ENCODE results near the gene TSC22D2.

The TSC22D2 gene

DNA sequence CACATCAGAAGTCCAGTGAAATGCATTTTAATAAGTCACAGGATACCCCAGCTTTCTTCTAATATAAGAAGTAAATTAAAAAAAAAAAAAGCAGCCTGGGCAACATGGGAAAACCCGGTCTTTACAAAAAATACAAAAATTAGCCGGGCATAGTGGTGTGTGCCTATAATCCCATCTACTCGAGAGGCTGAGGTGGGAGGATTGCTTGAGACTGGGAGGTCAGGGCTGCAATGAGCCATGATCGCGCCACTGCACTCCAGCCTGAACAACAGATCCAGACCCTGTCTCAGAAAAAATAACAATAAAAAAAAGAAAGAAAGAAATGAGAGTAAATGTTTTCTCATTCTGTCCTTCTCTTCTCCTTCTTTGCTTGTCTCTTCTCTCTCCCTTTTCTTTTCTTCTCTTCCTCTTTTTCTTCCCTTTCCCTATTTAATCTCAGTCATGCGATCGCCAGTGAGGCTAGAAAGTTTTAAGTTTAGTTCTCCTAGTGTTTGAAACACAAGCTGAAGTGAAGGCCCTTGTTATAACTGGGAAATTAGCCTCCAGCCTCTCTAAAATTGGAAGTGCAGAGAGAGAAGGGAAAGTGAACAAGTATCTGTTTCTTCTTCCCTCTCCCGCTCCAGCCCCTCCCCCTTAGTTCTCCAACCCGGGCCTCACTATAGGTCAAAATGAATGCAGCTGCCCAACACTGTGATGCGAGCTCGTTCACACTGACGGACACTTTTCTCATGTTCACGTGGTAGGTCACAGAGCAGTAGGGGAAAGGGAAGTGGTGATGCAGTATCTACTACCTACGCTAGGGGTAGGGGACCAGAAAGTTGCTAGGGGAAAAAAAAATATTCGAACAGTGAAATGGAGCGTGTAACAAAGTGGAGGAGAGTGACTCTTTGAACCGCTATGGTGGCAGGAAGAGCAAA lies 23.5 kb upstream of the TSC22D2 start:
- no peak for DNase-seq (ENCODE audit: low read depth in 4 of 4, low spot score in 1 of 4)

DNA sequence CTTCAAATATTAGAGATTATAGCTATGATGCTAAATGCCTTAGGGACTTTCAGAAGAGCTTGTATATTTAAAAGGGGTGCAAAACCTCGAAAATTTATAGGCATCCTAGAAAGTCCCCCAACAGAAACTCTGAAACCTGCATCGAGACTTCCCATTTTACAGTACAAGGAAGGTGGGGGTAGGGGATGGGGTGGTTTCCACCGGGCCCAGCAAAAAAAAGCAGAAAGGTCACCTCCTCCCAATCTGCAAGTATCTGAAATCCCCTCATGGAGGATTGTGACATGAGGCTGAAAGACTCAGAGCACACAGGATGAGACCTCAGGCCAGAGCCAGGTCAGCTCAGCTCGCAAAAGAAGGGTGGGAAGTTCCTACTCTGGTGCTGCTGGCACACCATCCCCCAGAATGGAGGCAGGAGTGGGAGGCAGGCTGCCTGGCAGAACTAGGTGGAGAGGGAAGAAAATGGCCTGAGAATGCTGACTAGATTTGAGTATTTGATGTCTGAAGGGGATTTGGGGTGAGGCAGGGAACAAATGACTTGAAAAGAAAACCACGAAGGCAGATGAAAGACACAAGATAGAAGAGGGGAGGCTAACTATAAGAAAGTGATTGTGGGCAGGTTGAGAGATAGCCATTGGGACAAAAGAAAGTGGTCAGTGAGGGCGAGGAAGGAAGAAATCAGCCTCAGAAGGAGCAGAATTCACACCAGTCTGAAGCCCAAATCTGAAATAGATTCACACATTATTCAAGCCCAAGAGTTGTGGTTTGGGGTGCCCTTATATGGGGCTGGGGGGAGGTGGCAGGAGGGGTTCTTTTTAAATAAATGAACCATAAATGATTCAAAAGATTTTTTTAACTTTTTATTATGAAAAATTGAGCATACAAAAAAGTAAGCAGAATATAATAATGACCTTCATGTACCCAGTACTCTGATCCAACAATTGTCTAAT lies 22.5 kb upstream of the TSC22D2 start:
- DNase-seq (ENCODE audit: low read depth in 4 of 4, low spot score in 1 of 4) = no peak

DNA sequence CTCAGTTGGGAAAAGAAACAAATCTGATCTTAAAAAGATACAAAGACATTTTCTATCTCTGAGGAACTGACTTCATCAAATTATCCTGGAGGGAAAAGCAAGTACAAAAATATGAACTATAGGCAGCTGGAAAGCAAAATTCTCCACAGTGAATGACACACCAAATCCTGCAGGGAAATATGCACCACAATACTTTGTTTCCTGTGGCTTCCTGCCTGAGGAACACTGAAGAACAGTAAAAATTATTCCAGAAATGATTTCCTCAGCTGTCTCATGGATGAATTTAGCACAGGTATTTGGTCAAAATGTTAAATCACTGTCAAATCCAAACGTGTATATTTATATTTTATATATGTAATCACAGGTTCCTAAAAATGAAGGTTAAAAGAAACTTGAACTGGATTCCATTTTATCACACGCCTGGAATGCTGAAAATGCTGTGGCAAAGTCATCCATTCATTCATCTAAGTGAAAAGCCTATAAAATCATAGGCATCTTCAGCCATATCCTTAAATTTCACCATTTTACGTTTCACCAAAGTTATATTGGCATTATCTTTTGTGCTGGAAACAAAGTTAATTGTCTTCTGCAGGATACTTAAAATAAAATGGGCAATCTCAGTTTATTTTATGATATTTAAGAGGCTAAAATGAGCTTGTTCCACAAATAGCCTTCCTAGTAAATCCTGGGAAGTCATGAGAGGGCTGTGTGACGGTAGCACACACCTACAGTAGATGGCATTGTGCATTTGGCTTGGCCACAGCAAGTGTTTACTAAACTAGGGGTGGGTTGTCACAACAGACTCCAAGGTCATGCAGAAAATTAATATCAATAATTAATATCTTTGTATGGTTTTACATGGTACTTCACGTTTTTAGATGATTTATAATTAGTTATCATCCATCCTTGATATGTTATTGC lies 19.3 kb upstream of the TSC22D2 start:
- DNase-seq (ENCODE audit: low read depth in 4 of 4, low spot score in 1 of 4) = no peak

DNA sequence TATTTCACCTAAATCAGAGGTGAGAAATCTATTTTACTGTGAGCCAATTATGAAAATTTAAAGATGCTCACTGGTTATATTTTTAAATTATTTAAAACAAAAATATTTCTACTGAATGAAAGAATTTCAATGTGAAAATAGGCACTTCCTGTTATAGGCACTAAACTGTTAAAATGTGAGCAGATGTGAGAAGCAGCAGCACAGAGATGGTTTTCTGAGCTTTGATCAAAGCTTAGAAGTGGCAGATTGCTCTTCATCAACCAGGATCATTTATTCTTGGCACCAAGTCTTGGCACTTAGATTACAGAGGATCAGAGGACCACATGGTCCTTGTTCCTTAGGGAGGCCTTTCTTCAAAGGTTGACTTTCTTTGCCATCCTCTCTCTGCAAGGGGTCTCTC lies 18.0 kb upstream of the TSC22D2 start:
- DNase-seq (ENCODE audit: low read depth in 4 of 4, low spot score in 1 of 4) = no peak

DNA sequence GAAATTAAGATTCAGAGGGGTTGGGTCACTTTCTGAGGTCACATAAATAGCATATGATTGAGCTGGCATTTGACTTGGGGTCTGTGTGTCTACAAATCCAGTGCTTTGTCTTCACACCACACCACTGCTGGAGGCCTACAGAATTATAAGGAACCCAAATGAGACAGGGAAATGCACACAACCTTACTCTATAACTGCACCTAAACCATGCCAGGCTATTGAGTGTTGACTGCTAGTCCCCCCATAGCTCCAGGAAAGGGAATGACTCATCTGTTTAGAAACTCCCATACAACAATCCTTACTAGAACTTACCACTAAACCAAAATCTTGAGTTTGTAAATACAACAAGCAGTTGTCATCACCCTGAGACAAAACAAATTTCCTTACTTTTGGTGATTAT lies 16.9 kb upstream of the TSC22D2 start:
- no peak for DNase-seq (ENCODE audit: low read depth in 4 of 4, low spot score in 1 of 4)

DNA sequence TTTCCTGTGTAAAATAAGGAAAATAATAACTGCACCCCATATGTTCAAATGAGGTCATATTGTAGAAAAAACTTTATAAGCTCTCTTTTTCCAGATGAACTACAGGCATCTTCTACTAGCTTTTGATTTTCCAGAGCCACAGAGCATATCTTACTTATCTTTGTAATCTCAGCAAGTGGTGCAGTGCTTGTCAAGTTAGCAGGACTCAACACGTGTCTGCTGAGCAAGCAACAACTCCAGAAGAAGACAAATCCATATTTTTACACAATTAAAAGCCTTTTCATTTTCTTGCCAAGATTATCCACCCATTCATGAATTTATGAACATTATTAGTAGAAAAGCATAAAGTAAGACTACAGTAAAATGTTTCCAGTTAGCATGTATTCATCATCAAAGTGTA lies 14.4 kb upstream of the TSC22D2 start:
- DNase-seq (ENCODE audit: low read depth in 4 of 4, low spot score in 1 of 4) = no peak

DNA sequence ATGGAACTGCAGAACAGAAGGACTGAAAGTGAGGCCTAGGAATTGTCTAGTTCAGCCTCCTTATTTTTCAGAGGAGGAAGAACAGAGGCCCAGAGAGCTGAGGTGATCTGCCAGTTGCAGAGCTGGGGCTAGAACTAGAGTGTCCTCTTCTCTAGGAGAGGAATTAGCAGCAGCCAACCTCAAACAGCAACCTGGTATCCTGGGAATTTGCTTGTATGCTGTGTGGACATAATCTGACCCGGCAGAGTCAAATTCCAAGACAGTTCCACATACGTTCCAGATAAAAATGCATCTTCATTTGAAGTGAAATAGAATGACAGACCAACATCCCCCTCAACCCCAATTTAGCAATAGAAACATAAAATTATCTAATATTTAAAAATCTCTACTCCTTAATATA lies 13.5 kb upstream of the TSC22D2 start:
- no peak for DNase-seq (ENCODE audit: low read depth in 4 of 4, low spot score in 1 of 4)

DNA sequence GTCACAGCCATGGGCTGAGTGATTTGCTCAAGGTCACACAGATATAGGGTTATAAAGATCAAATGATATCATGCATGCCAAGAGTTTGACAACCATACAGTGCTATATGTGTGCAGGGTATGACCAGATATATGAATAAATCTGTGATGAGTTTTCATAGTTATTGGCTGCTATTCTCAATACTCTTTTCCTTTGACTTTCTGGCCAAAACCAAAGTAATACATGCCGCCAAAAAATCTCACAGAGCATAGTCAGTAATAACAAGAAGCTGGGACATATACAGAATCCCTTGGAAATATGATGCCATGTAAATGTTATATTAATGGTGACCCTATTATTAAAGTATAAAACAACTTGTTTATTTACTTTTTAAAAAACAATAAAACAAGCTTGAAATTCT lies 11.6 kb upstream of the TSC22D2 start:
- DNase-seq (ENCODE audit: low read depth in 4 of 4, low spot score in 1 of 4) = no peak

DNA sequence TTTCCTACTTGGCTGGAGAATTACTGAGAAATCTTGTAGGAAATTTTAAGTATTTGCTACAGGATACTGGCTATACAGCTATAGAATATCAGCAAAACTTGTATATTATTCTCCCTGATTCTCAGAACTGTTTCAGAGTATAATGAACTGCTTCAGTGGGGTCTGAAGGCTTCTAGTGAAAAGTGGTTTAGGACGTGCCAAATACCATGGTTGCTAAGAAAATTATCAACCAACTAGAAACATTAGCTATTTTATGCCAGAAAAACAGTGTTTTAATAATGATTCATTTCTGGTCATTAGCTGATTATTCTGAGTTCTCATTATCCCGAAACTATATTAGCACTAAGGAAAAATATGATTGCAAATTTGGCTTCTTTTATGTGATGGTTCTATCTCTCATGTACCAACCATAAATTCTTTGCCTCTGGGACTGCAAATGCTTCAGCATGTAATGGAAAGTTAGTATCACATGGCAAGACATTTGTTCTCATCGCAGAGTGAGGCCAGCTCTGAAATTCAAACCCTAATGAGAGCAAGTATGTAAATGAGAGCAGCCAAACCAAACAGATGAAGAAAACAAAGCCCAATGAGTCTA lies 11.0 kb upstream of the TSC22D2 start:
- no peak for DNase-seq (ENCODE audit: low read depth in 4 of 4, low spot score in 1 of 4)

DNA sequence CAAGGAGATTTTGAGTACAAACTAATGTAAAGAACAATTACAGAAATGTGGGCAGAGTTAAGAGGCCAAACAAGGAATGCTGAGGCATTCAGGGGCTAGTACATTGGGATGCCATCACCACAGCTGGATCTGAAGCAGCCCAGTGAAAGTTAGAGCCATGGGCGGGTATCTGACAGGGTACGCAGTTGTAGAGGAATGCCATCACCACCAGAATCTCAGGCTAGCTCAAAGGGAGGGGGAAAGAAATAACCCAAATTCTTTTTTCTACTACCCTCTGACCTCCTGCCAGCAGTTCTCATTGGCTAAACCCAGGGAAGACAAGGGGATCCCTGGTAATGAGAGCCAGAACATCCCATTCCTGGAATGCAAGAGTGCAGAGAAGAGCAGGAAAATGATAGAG lies 9.0 kb upstream of the TSC22D2 start:
- DNase-seq (ENCODE audit: low read depth in 4 of 4, low spot score in 1 of 4) = no peak

DNA sequence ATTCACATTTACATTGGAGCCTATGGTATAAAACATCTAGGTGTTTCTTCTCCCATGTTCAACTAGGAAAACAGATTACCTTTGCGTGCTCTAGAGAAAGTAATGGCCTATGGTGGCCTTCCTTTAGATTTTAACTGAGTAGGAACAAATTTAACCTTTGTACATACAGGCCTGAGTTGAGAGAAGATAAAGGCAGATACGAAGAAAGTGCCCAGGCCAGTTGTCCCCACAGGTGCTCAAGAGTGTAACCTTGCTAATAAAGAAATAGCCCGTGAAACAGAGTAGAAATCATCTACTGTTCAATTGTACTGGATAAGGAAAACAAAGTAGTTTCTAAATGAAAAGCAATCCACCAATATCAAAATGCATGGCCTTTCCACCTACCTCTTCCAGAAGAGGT lies 6.8 kb upstream of the TSC22D2 start:
- DNase-seq (ENCODE audit: low read depth in 4 of 4, low spot score in 1 of 4) = no peak

DNA sequence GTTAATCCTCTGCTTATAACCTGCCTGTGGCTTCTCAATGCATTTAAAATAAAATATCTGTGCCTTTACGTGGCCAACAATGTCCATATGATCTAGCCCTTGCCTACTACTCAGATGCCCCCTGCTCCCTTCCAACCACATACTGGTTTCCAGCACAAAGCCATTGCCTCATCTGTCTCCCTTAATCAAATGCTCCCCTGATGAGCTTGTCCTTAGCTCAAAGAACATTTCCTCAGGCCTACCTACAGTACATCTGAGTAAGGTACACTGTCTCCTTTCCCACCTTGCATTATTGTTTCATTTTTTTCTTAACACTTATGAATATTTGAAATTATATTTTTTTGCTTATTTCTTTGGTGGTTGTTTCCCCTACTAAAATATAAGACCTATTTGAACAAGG lies 5.9 kb upstream of the TSC22D2 start:
- no peak for DNase-seq (ENCODE audit: low read depth in 4 of 4, low spot score in 1 of 4)

DNA sequence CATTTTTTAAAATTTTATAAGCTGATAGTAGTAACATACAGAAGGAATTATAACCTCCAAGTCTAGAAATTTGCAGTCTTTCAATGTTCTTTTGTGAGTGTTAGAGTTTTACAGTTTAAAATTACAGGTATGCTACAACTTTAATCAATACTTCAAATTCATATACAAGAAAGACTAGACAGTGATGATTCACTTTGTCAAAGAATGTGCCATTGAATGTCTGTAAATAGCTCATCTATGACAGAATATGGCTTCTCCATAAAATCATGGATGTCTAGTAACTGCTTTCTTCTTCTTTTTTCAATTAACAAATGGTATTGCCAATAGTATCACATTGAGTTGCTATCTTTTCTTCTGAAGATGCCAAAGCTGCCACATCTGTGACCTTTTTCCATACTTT lies 4.1 kb upstream of the TSC22D2 start:
- no peak for DNase-seq (ENCODE audit: low read depth in 4 of 4, low spot score in 1 of 4)

DNA sequence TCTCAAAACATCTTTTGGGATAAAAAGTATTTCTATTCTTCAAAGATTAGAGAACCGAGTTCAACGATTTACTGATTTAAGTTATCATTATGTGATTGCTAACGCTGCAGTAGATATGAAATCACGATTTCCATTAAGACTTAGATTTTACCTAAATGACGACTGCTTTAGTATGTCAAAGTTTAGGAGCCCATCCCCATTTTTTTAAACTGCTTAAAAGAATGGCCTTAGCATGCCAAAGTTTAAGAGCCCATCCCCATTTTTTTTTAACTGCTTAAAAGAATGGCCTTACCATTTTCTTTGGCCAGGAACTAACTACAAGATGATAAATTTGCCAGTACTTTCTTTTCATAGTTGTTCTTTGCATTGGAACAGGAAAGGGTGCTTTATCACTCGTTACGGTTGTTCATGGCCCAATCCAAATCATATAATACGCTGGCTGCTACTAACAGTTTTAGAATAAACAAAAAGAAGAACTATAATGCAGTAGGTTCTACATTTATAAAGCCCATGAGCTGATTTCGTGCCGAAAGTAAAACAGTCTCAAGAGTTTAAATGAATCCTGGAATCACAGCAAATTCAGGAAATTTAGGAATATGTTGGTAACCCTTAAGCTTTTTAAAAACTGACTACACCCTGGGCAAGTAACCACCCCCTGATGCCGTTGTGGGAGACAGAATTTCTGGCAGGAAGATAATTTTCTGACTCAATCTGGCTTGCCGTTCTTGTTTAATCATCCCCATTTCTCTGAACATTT lies 869 bp upstream of the TSC22D2 start:
- no peak for DNase-seq (ENCODE audit: low read depth in 4 of 4, low spot score in 1 of 4)

DNA sequence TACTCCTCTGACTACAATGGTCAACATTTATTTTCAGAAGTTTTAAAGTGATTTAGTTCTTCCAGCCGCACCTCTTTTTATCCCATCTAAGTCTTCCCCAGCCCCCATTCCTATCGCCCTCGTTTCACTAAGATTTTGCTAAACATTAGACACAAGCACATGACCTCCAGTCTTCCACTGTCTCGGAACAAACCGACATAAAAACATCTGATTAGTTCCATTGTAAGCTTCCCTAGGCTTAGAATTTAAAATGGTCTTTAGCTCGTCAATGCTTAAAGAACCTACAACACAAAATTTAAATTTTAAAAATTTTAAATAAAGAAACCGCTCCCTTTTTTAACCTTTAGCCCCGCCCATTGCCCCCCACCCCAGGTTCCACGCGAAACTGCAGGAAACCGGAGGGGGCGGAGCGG lies 284 bp upstream of the TSC22D2 start:
- DNase-seq (ENCODE audit: low read depth in 4 of 4, low spot score in 1 of 4) = no peak

DNA sequence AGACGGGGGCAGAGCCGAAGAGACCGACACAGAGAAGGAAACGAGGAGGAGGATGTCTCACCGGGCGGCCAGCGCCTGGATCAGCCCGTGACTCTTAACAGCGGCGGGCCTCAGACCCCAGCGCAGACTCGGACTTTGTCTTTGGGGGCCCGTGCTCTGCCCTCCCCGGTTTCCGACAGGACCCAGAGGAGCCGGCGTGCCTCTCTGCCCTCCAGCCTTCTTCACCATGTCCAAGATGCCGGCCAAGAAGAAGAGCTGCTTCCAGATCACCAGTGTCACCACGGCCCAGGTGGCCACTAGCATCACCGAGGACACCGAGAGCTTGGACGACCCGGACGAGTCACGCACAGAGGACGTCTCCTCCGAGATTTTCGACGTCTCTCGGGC lies 1.0 kb downstream of the TSC22D2 start:
- no peak for DNase-seq (ENCODE audit: low read depth in 4 of 4, low spot score in 1 of 4)

DNA sequence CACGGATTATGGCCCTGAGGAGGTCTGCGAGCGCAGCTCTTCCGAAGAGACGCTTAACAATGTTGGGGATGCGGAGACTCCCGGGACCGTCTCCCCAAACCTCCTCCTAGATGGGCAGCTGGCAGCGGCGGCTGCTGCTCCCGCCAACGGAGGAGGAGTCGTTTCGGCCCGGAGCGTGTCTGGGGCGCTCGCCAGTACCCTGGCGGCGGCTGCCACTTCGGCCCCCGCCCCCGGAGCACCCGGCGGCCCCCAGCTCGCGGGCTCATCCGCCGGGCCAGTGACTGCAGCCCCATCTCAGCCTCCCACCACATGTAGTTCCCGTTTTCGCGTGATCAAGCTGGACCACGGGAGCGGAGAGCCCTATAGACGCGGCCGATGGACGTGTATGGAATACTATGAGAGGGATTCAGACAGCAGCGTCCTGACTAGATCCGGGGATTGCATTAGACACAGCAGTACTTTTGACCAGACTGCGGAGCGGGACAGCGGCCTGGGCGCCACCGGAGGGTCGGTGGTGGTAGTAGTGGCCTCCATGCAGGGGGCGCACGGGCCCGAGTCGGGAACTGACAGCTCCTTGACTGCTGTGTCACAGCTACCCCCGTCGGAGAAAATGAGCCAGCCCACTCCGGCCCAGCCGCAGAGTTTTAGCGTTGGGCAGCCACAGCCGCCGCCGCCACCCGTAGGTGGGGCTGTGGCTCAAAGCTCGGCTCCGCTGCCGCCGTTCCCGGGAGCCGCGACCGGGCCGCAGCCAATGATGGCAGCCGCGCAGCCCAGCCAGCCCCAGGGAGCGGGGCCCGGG lies 1.6 kb downstream of the TSC22D2 start:
- peak in 3 of 4 experiments; percentile 28 to 61 (median 51) for DNase-seq (ENCODE audit: low read depth in 4 of 4, low spot score in 1 of 4)

DNA sequence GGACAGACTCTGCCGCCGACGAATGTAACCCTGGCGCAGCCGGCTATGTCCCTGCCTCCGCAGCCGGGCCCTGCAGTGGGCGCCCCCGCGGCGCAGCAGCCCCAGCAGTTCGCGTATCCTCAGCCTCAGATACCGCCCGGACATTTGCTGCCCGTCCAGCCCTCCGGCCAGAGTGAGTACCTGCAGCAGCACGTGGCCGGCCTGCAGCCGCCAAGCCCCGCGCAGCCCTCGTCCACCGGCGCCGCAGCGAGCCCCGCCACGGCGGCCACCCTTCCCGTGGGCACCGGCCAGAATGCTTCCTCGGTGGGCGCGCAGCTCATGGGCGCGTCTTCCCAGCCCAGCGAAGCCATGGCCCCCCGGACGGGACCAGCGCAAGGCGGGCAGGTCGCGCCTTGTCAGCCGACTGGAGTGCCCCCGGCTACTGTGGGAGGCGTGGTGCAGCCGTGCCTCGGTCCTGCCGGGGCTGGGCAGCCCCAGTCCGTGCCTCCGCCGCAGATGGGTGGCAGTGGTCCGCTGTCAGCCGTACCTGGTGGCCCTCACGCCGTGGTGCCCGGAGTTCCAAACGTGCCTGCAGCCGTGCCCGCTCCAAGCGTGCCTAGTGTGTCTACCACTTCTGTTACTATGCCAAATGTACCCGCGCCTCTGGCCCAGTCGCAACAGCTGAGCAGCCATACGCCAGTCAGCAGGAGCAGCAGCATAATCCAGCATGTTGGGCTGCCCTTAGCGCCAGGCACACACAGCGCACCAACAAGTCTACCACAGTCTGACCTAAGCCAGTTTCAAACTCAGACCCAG lies 2.4 kb downstream of the TSC22D2 start:
- DNase-seq (ENCODE audit: low read depth in 4 of 4, low spot score in 1 of 4) = no peak

Measured in stimulated activated CD4-positive, alpha-beta T cell treated with anti-CD3 and anti-CD28 coated beads, Interleukin-1b, Interleukin-23, amount 100 ng/mL, for 24 hours (primary cell).